Left ventricle myocardium inferior (tissue), 1 donor: ENCODE measurements around the gene LENEP. TPM values are rescaled to one million over a fixed set of nuclear protein-coding genes. Genes with fewer than 3 reads are reported as not detected.

Source experiments
- DNase-seq: peaks from one replicate; pipeline ENCODE4 v3.0.0-alpha.2; 2020
- H3K27ac ChIP-seq: fragments of 200-600 bp; replicated peaks from 2 replicates; pipeline ENCODE4 v1.8.0; 2021
- H3K27me3 ChIP-seq: fragments of 200-600 bp; 2 replicates; pipeline ENCODE4 v1.8.0; 2021; ENCODE audit warnings: low read depth
- H3K36me3 ChIP-seq: fragments of 200-600 bp; 2 replicates; pipeline ENCODE4 v1.8.0; 2021
- H3K4me1 ChIP-seq: fragments of 200-600 bp; 2 replicates; pipeline ENCODE4 v1.8.0; 2021
- H3K4me3 ChIP-seq: fragments of 200-600 bp; 2 replicates; pipeline ENCODE4 v1.8.0; 2021; ENCODE audit warnings: mild to moderate bottlenecking, moderate library complexity
- H3K9me3 ChIP-seq: fragments of 200-600 bp; replicated peaks from 2 replicates; pipeline ENCODE4 v1.8.0; 2021
- intact Hi-C: fragments of 100-400 bp; cut with micrococcal nuclease; formaldehyde crosslinking; loops from one replicate; pipeline ENCODE4 v1.11.0; 2022
- total RNA-seq: library from RNA; stranded (reverse); fragmentation: NEBNext Ultra II Directional; extraction: Animal tissue kit (Norgen Biotek cat#: 25700); gene quantifications from one replicate; pipeline ENCODE4 v1.2.1, GENCODE V29; 2021
- TF ChIP-seq, protein P1 (sequence below): fragments of 200-600 bp; IDR thresholded peaks from 2 replicates; pipeline ENCODE4 v1.8.0; 2021; ENCODE audit warnings: antibody characterized with exemption, mild to moderate bottlenecking, borderline replicate concordance
- donor health status: DM: no; HTN: yes; CAD: no; lungs with severe emphysema.

The LENEP gene
- total RNA-seq, 1 donor from 2014 or later = not detected

- Histone ChIP-seq H3K27me3 (no peaks in the 10 kb centered on the region), H3K4me3 (peak overlapping the region; percentile 67), H3K4me1 (peaks cover 41% of the 10 kb centered on the region), H3K27ac (peak overlapping the region; percentile 92), H3K9me3 (no peaks in the 10 kb centered on the region), H3K36me3 (peaks cover 30% of the 10 kb centered on the region)
- intact Hi-C loops = no loop called here
- TF ChIP-seq, protein P1, sequence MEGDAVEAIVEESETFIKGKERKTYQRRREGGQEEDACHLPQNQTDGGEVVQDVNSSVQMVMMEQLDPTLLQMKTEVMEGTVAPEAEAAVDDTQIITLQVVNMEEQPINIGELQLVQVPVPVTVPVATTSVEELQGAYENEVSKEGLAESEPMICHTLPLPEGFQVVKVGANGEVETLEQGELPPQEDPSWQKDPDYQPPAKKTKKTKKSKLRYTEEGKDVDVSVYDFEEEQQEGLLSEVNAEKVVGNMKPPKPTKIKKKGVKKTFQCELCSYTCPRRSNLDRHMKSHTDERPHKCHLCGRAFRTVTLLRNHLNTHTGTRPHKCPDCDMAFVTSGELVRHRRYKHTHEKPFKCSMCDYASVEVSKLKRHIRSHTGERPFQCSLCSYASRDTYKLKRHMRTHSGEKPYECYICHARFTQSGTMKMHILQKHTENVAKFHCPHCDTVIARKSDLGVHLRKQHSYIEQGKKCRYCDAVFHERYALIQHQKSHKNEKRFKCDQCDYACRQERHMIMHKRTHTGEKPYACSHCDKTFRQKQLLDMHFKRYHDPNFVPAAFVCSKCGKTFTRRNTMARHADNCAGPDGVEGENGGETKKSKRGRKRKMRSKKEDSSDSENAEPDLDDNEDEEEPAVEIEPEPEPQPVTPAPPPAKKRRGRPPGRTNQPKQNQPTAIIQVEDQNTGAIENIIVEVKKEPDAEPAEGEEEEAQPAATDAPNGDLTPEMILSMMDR = peak; percentile 99
- peak; percentile 90 for DNase-seq
These were observed 23.9 kb downstream of the LENEP start for GRCh38 chr1:155017041-155017945.

DNA sequence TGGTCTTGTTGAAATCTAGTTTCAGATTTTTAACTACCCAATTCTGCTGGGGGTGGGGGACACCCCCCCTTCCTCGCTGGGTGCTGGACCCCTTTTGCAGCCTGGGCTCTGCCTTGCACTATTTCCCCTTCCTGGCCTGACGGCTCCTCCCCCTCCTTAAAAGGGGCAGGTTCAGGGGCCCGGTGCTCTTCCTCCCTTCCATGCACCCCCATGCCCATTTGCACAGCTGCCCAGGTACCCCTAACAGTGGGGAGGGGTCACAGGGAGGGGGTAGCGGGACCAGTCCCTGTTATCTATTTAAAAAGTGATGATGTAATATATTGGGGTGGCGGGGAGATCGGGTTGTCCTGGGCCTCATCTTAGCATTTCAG, 24.5 kb downstream of the LENEP start:
- TF ChIP-seq, protein P1 = no peak
- no peaks in the 10 kb centered on the region for H3K27me3 ChIP-seq
- DNase-seq = no peak
- peak overlapping the region; percentile 67 for H3K4me3 ChIP-seq
- intact Hi-C loops = no loop called here
- peaks cover 40% of the 10 kb centered on the region for H3K4me1 ChIP-seq
- peak overlapping the region; percentile 92 for H3K27ac ChIP-seq
- peaks cover 30% of the 10 kb centered on the region for H3K36me3 ChIP-seq
- H3K9me3 ChIP-seq = no peaks in the 10 kb centered on the region

DNA sequence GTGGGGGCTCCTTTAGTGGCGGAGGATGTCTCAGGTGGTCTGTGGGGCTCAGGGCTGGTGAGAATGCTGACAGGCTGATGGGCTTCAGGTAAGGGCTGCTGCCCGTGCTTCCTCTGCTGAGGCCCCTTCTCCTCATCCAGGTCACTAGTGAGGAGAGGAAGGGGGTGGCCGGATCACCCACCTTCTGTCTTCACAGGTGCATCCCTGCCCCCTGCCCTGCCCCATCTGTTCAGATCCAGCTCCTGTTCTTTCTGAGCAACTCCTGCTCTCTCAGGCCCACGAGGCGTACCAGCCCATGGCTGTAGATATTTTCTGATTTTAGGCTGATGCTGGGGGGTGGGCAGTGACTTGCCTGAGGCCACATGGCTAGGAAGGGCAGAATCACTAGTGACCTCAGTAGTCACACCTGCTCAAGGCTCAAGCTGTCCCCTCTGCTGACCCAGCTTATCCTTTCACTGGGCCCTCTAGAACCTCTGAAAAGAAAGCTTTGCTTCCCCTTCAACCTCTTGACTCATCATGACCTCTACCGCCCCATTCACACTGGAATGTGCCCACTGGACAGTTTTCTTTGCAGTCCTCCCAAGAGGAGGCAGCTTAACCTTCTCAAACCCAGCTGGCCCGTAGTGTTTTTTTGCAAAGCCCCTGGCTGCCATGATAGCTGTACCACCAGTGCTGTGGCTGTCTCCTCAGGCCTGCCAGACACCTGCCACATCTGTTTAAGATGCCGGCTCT, 25.4 kb downstream of the LENEP start:
- intact Hi-C loops = no loop called here
- H3K27ac ChIP-seq = no peak overlapping the region

GRCh38 chr1:155019377-155020245, 26.2 kb downstream of the LENEP start:
- H3K4me3 ChIP-seq = no peak overlapping the region
- peaks cover 22% of the 10 kb centered on the region for H3K36me3 ChIP-seq
- H3K27me3 ChIP-seq = no peaks in the 10 kb centered on the region
- no peaks in the 10 kb centered on the region for H3K9me3 ChIP-seq
- intact Hi-C loops = no loop called here
- DNase-seq = no peak
- TF ChIP-seq, protein P1 = no peak
- H3K4me1 ChIP-seq = peaks cover 32% of the 10 kb centered on the region
- no peak overlapping the region for H3K27ac ChIP-seq

More for the DNA sequence above, 25.4 kb downstream of the LENEP start:
- H3K9me3 ChIP-seq = no peaks in the 10 kb centered on the region
- no peaks in the 10 kb centered on the region for H3K27me3 ChIP-seq
- peaks cover 30% of the 10 kb centered on the region for H3K36me3 ChIP-seq
- H3K4me3 ChIP-seq = no peak overlapping the region
- TF ChIP-seq, protein P1 = no peak
- peaks cover 35% of the 10 kb centered on the region for H3K4me1 ChIP-seq
- no peak for DNase-seq
